Measurements from ENCODE around the gene UBAP1.

DNA sequence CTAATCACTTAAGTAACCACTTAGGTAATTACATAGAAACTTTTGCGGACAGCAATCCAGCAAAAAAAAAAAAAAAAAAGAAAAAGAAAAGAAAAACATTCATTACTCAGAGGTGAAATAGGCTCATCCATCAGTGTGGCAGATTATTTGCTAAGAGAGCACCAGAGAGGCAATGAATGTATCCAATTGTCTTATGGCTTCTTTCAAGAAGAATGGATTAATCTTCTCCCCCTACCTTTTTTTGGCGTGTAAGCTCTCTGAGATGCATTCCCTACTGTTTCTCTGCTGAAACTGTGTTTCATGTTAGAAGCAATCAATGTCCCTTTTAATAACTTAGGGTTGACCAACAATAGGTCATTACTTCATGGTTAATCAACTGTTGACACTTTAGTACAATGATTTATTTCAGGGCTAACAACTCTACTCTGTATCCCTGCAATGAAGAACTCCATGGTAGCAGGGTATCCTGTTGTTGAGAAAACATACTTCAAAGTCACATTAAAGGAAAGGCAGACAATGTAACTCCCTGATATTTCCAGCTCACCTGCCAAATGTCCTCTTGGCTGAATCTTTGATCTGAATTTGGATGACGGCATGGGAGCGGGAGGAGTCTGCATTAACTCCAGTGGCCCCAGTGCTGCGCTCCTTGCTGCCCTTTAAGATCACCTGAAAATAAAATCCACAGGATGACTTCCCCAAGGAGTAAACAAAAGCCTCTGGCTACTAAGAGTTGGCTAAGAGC lies 92.6 kb downstream of the UBAP1 start:
- TF ChIP-seq, protein P1, sequence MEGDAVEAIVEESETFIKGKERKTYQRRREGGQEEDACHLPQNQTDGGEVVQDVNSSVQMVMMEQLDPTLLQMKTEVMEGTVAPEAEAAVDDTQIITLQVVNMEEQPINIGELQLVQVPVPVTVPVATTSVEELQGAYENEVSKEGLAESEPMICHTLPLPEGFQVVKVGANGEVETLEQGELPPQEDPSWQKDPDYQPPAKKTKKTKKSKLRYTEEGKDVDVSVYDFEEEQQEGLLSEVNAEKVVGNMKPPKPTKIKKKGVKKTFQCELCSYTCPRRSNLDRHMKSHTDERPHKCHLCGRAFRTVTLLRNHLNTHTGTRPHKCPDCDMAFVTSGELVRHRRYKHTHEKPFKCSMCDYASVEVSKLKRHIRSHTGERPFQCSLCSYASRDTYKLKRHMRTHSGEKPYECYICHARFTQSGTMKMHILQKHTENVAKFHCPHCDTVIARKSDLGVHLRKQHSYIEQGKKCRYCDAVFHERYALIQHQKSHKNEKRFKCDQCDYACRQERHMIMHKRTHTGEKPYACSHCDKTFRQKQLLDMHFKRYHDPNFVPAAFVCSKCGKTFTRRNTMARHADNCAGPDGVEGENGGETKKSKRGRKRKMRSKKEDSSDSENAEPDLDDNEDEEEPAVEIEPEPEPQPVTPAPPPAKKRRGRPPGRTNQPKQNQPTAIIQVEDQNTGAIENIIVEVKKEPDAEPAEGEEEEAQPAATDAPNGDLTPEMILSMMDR (IDR thresholded peaks at IDR 0.05 in 4 of 5, conservative IDR thresholded peaks at IDR 0.05 in 1 of 5), result no peak
- TF ChIP-seq POLR2A (IDR thresholded peaks at IDR 0.05), result no peak

Data from gastrocnemius medialis (tissue), 4 donors.